NCI-H774 (cell line): ENCODE measurements around the gene FGG.

Experiments used
- DNase-seq: peaks from one replicate; lab custom pipeline; 2025; lab: John Stamatoyannopoulos, UW

The FGG gene

GRCh38 chr4:154585369-154586018 is 27.0 kb downstream of the FGG start:
- no peak for DNase-seq

- DNase-seq, result no peak
Measured at GRCh38 chr4:154584259-154584658, 28.2 kb downstream of the FGG start.

- no peak for DNase-seq
Measured at GRCh38 chr4:154583677-154584076, 28.8 kb downstream of the FGG start.

GRCh38 chr4:154583230-154583629 is 29.2 kb downstream of the FGG start:
- no peak for DNase-seq

- DNase-seq, result no peak
Measured at GRCh38 chr4:154582723-154583122, 29.7 kb downstream of the FGG start.

GRCh38 chr4:154579927-154580326 is 32.5 kb downstream of the FGG start:
- DNase-seq, result no peak

GRCh38 chr4:154578919-154579318 is 33.5 kb downstream of the FGG start:
- DNase-seq, result no peak

GRCh38 chr4:154577324-154577723 is 35.1 kb downstream of the FGG start:
- no peak for DNase-seq

GRCh38 chr4:154574311-154574710 is 38.1 kb downstream of the FGG start:
- no peak for DNase-seq

GRCh38 chr4:154573190-154573870 is 39.1 kb downstream of the FGG start:
- no peak for DNase-seq

- no peak for DNase-seq
Measured at GRCh38 chr4:154569584-154569983, 42.9 kb downstream of the FGG start.

GRCh38 chr4:154569028-154569427 is 43.4 kb downstream of the FGG start:
- DNase-seq, result no peak

GRCh38 chr4:154566639-154567204 is 45.7 kb downstream of the FGG start:
- no peak for DNase-seq

GRCh38 chr4:154565704-154566103 is 46.8 kb downstream of the FGG start:
- no peak for DNase-seq

- DNase-seq, result no peak
Measured at GRCh38 chr4:154564311-154564710, 48.1 kb downstream of the FGG start.

GRCh38 chr4:154562697-154563254 is 49.7 kb downstream of the FGG start, which contains the start of gene FGB:
TSS of gene FGB (plus strand) at chr4:154563011. CDS start at chr4:154563019, 8 bp downstream.
- no peak for DNase-seq

- no peak for DNase-seq
Measured at GRCh38 chr4:154560824-154561231, 51.6 kb downstream of the FGG start.

GRCh38 chr4:154560419-154560801 is 52.0 kb downstream of the FGG start:
- no peak for DNase-seq

GRCh38 chr4:154559494-154560418 is 52.7 kb downstream of the FGG start:
- no peak for DNase-seq

GRCh38 chr4:154559141-154559493 is 53.3 kb downstream of the FGG start:
- DNase-seq, result no peak
